ENCODE results near the gene ERC2.

ERC2 gene

GRCh38 chr3:56055951-56056350, 412.3 kb downstream of the ERC2 start:
- no peak overlapping the region for H3K4me2 ChIP-seq (ENCODE audit: low read length)
- H3K79me2 ChIP-seq (ENCODE audit: insufficient read depth, low read length): no peaks in the 10 kb centered on the region
- no peak overlapping the region for H3K27ac ChIP-seq (ENCODE audit: low read depth, low read length, poor library complexity, severe bottlenecking)
- H2AFZ ChIP-seq (ENCODE audit: low read length): no peak overlapping the region
- H3K9ac ChIP-seq (ENCODE audit: low read length): no peak overlapping the region
- no peaks in the 10 kb centered on the region for H3K9me3 ChIP-seq (ENCODE audit: low read length)
- H3K27me3 ChIP-seq (ENCODE audit: insufficient read depth, low read length): no peaks in the 10 kb centered on the region
- no peaks in the 10 kb centered on the region for H3K4me1 ChIP-seq (ENCODE audit: insufficient read depth, low read length, severe bottlenecking)
- no peaks in the 10 kb centered on the region for H3K36me3 ChIP-seq (ENCODE audit: insufficient read depth, low read length)
- H3F3A ChIP-seq (ENCODE audit: insufficient read depth, low read length): no peaks in the 10 kb centered on the region
- no peaks in the 10 kb centered on the region for H4K20me1 ChIP-seq (ENCODE audit: insufficient read depth, low read length)
- H3K4me3 ChIP-seq (ENCODE audit: low read depth, low read length, poor library complexity, severe bottlenecking): no peak overlapping the region
- TF ChIP-seq, protein P1, sequence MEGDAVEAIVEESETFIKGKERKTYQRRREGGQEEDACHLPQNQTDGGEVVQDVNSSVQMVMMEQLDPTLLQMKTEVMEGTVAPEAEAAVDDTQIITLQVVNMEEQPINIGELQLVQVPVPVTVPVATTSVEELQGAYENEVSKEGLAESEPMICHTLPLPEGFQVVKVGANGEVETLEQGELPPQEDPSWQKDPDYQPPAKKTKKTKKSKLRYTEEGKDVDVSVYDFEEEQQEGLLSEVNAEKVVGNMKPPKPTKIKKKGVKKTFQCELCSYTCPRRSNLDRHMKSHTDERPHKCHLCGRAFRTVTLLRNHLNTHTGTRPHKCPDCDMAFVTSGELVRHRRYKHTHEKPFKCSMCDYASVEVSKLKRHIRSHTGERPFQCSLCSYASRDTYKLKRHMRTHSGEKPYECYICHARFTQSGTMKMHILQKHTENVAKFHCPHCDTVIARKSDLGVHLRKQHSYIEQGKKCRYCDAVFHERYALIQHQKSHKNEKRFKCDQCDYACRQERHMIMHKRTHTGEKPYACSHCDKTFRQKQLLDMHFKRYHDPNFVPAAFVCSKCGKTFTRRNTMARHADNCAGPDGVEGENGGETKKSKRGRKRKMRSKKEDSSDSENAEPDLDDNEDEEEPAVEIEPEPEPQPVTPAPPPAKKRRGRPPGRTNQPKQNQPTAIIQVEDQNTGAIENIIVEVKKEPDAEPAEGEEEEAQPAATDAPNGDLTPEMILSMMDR (IDR thresholded peaks at IDR 0.05; ENCODE audit: low read length): no peak
- no peak for TF ChIP-seq EZH2 (IDR thresholded peaks at IDR 0.05; ENCODE audit: borderline replicate concordance, low read length)
- no peaks in the 10 kb centered on the region for H3K9me2 ChIP-seq (ENCODE audit: low read depth, low read length)

GRCh38 chr3:56055546-56055945, 412.7 kb downstream of the ERC2 start:
- Histone ChIP-seq H3K4me2 (ENCODE audit: low read length) (no peak overlapping the region), H3K27ac (ENCODE audit: low read depth, low read length, poor library complexity, severe bottlenecking) (no peak overlapping the region), H3K27me3 (ENCODE audit: insufficient read depth, low read length) (no peaks in the 10 kb centered on the region)

DNA sequence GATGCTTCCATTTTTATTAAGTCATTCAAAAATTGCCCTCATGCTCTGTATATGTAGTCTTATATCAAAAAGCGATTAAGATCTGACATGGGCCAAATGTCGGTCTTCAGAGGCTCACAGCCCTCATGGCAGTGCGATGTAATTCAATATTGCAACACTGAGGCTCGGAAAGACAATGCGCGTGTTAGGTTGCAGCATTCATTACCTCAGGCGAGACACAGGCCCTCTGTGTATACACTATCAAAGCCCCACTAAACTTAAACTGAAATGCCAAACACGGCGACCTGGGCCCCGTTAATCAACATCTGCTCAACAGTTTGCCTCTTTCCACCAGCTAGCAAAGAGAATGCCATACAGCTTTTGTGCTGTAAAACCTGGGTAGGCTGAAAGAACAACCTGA, 413.4 kb downstream of the ERC2 start:
- H3K4me2 ChIP-seq (ENCODE audit: low read length): no peak overlapping the region
- H3K9me2 ChIP-seq (ENCODE audit: low read depth, low read length): no peaks in the 10 kb centered on the region

More at GRCh38 chr3:56055546-56055945, 412.7 kb downstream of the ERC2 start:
- no peak overlapping the region for H3K4me3 ChIP-seq (ENCODE audit: low read depth, low read length, poor library complexity, severe bottlenecking)
- TF ChIP-seq, protein P1 (IDR thresholded peaks at IDR 0.05; ENCODE audit: low read length): no peak
- TF ChIP-seq EZH2 (IDR thresholded peaks at IDR 0.05; ENCODE audit: borderline replicate concordance, low read length): no peak
- no peaks in the 10 kb centered on the region for H3F3A ChIP-seq (ENCODE audit: insufficient read depth, low read length)
- no peaks in the 10 kb centered on the region for H3K9me2 ChIP-seq (ENCODE audit: low read depth, low read length)
- no peak overlapping the region for H3K9ac ChIP-seq (ENCODE audit: low read length)
- no peaks in the 10 kb centered on the region for H3K4me1 ChIP-seq (ENCODE audit: insufficient read depth, low read length, severe bottlenecking)
- H3K36me3 ChIP-seq (ENCODE audit: insufficient read depth, low read length): no peaks in the 10 kb centered on the region
- no peaks in the 10 kb centered on the region for H3K9me3 ChIP-seq (ENCODE audit: low read length)
- no peaks in the 10 kb centered on the region for H3K79me2 ChIP-seq (ENCODE audit: insufficient read depth, low read length)
- H2AFZ ChIP-seq (ENCODE audit: low read length): no peak overlapping the region
- H4K20me1 ChIP-seq (ENCODE audit: insufficient read depth, low read length): no peaks in the 10 kb centered on the region

More for the DNA sequence above, 413.4 kb downstream of the ERC2 start:
- Histone ChIP-seq H3K36me3 (ENCODE audit: insufficient read depth, low read length) (no peaks in the 10 kb centered on the region), H3K9ac (ENCODE audit: low read length) (no peak overlapping the region), H3K27ac (ENCODE audit: low read depth, low read length, poor library complexity, severe bottlenecking) (no peak overlapping the region), H3K79me2 (ENCODE audit: insufficient read depth, low read length) (no peaks in the 10 kb centered on the region), H3K4me3 (ENCODE audit: low read depth, low read length, poor library complexity, severe bottlenecking) (no peak overlapping the region), H4K20me1 (ENCODE audit: insufficient read depth, low read length) (no peaks in the 10 kb centered on the region), H3K9me3 (ENCODE audit: low read length) (no peaks in the 10 kb centered on the region), H3K4me1 (ENCODE audit: insufficient read depth, low read length, severe bottlenecking) (no peaks in the 10 kb centered on the region), H2AFZ (ENCODE audit: low read length) (no peak overlapping the region), H3K27me3 (ENCODE audit: insufficient read depth, low read length) (no peaks in the 10 kb centered on the region), H3F3A (ENCODE audit: insufficient read depth, low read length) (no peaks in the 10 kb centered on the region)
- TF ChIP-seq, protein P1 (IDR thresholded peaks at IDR 0.05; ENCODE audit: low read length): no peak
